OCI-LY1 (cell line): Measurements from ENCODE around the gene ACO2.

Experiments
- H2AFZ ChIP-seq: fragments of 200-600 bp; sonication (generic), shearing (Covaris generic); 2 replicates; pipeline ENCODE4 v1.6.0; 2014; ENCODE audit warnings: antibody characterized with exemption, mild to moderate bottlenecking, low read length
- H3F3A ChIP-seq: fragments of 200-600 bp; sonication (generic), shearing (Covaris generic); 2 replicates; pipeline ENCODE4 v1.6.0; 2014; ENCODE audit warnings: mild to moderate bottlenecking, antibody characterized with exemption, low read length, moderate library complexity; ENCODE audit not compliant: insufficient read depth
- H3K27ac ChIP-seq: fragments of 200-600 bp; sonication (generic); 2 replicates; pipeline ENCODE4 v1.5.1; 2014; ENCODE audit warnings: low read length, mixed run types, mild to moderate bottlenecking, low read depth; ENCODE audit not compliant: poor library complexity, severe bottlenecking
- H3K27me3 ChIP-seq: fragments of 200-600 bp; sonication (generic); 2 replicates; pipeline ENCODE4 v1.6.0; 2014; ENCODE audit warnings: antibody characterized with exemption, mild to moderate bottlenecking, low read length, moderate library complexity; ENCODE audit not compliant: insufficient read depth
- H3K36me3 ChIP-seq: fragments of 200-600 bp; sonication (generic); 2 replicates; pipeline ENCODE4 v1.6.1; 2014; ENCODE audit warnings: mild to moderate bottlenecking, antibody characterized with exemption, low read length, moderate library complexity, mixed read lengths; ENCODE audit not compliant: insufficient read depth
- H3K4me1 ChIP-seq: fragments of 200-600 bp; sonication (generic); 2 replicates; pipeline ENCODE4 v1.5.1; 2014; ENCODE audit warnings: mild to moderate bottlenecking, low read length, moderate library complexity; ENCODE audit not compliant: insufficient read depth, severe bottlenecking
- H3K4me2 ChIP-seq: fragments of 200-600 bp; sonication (generic), shearing (Covaris generic); 2 replicates; pipeline ENCODE4 v1.6.1; 2014; ENCODE audit warnings: low read length
- H3K4me3 ChIP-seq: fragments of 200-600 bp; sonication (generic); 2 replicates; pipeline ENCODE4 v1.5.1; 2014; ENCODE audit warnings: low read length, low read depth, mild to moderate bottlenecking, mixed read lengths; ENCODE audit not compliant: poor library complexity, severe bottlenecking
- H3K79me2 ChIP-seq: fragments of 200-600 bp; shearing (Covaris generic); 2 replicates; pipeline ENCODE4 v1.6.1; 2016; ENCODE audit warnings: mixed run types, low read length, mixed read lengths; ENCODE audit not compliant: insufficient read depth
- H3K9ac ChIP-seq: fragments of 200-600 bp; sonication (generic), shearing (Covaris generic); 2 replicates; pipeline ENCODE4 v1.6.1; 2014; ENCODE audit warnings: mild to moderate bottlenecking, low read length, mixed read lengths
- H3K9me2 ChIP-seq: fragments of 200-600 bp; sonication (generic), shearing (Covaris generic); 2 replicates; pipeline ENCODE4 v1.6.1; 2014; ENCODE audit warnings: low read depth, mild to moderate bottlenecking, low read length, mixed read lengths
- H3K9me3 ChIP-seq: fragments of 200-600 bp; shearing (Covaris generic); 2 replicates; pipeline ENCODE4 v1.6.1; 2014; ENCODE audit warnings: low read length, mixed read lengths
- H4K20me1 ChIP-seq: fragments of 200-600 bp; sonication (generic), shearing (Covaris generic); 2 replicates; pipeline ENCODE4 v1.6.0; 2016; ENCODE audit warnings: mild to moderate bottlenecking, low read length; ENCODE audit not compliant: insufficient read depth
- CTCF ChIP-seq: fragments of 200-600 bp; sonication (generic), shearing (Covaris generic); IDR thresholded peaks from 2 replicates; pipeline ENCODE4 v1.5.1; 2017; ENCODE audit warnings: mild to moderate bottlenecking, antibody characterized with exemption, low read length, moderate library complexity, mixed read lengths
- EZH2 ChIP-seq: fragments of 200-600 bp; sonication (generic), shearing (Covaris generic); IDR thresholded peaks from 2 replicates; pipeline ENCODE4 v1.8.0; 2017; ENCODE audit warnings: borderline replicate concordance, mixed run types, mild to moderate bottlenecking, antibody characterized with exemption, low read length, moderate library complexity, mixed read lengths

The ACO2 gene

GRCh38 chr22:41485033-41485432 lies 16.1 kb downstream of the ACO2 start:
- no peaks in the 10 kb centered on the region for H3K9me3 ChIP-seq
- H3K4me3 ChIP-seq, result no peak overlapping the region
- no peaks in the 10 kb centered on the region for H3F3A ChIP-seq
- no peak overlapping the region for H3K9ac ChIP-seq
- peaks cover 9% of the 10 kb centered on the region; the same call in 1 of the 2 replicates for H3K36me3 ChIP-seq
- no peak overlapping the region for H3K27ac ChIP-seq
- no peaks in the 10 kb centered on the region for H3K27me3 ChIP-seq
- H3K4me1 ChIP-seq, result peaks cover 57% of the 10 kb centered on the region
- no peaks in the 10 kb centered on the region for H3K9me2 ChIP-seq
- peaks cover 88% of the 10 kb centered on the region for H3K79me2 ChIP-seq
- H4K20me1 ChIP-seq, result no peaks in the 10 kb centered on the region
- H3K4me2 ChIP-seq, result no peak overlapping the region; the same call in 1 of the 2 replicates
- no peak for TF ChIP-seq EZH2
- TF ChIP-seq CTCF, result no peak
- no peak overlapping the region for H2AFZ ChIP-seq

- Histone ChIP-seq H3K4me1 (peaks cover 34% of the 10 kb centered on the region), H3K9me2 (no peaks in the 10 kb centered on the region), H3F3A (no peaks in the 10 kb centered on the region), H3K27me3 (no peaks in the 10 kb centered on the region), H3K9me3 (no peaks in the 10 kb centered on the region), H3K79me2 (peaks cover 87% of the 10 kb centered on the region), H3K4me3 (no peak overlapping the region), H2AFZ (no peak overlapping the region), H3K4me2 (no peak overlapping the region), H4K20me1 (no peaks in the 10 kb centered on the region), H3K27ac (no peak overlapping the region), H3K36me3 (peaks cover 9% of the 10 kb centered on the region; the same call in 1 of the 2 replicates), H3K9ac (no peak overlapping the region)
- TF ChIP-seq CTCF (no peak), EZH2 (no peak)
These were observed 18.4 kb downstream of the ACO2 start for GRCh38 chr22:41487037-41487935.

GRCh38 chr22:41488076-41488475 lies 19.2 kb downstream of the ACO2 start:
- Histone ChIP-seq H3K9me3 (no peaks in the 10 kb centered on the region), H2AFZ (no peak overlapping the region), H3K27ac (no peak overlapping the region), H3K4me3 (no peak overlapping the region), H3K79me2 (peaks cover 84% of the 10 kb centered on the region), H3K36me3 (peaks cover 9% of the 10 kb centered on the region; the same call in 1 of the 2 replicates), H3F3A (no peaks in the 10 kb centered on the region), H3K9me2 (no peaks in the 10 kb centered on the region), H3K9ac (no peak overlapping the region), H3K27me3 (no peaks in the 10 kb centered on the region), H3K4me1 (peaks cover 27% of the 10 kb centered on the region), H4K20me1 (no peaks in the 10 kb centered on the region), H3K4me2 (no peak overlapping the region)
- no peak for TF ChIP-seq EZH2
- no peak for TF ChIP-seq CTCF
